Measurements from ENCODE around the gene GXYLT2.

GXYLT2 gene

GRCh38 chr3:72887705-72888545, at the start of gene GXYLT2:
Gene GXYLT2, plus strand, starts transcription at chr3:72888046. Its CDS starts 188 bp downstream, at chr3:72888234.
- no peak for DNase-seq

GRCh38 chr3:72839057-72839456, 48.8 kb upstream of the GXYLT2 start:
- DNase-seq = no peak

GRCh38 chr3:72844436-72844993, 43.3 kb upstream of the GXYLT2 start:
- DNase-seq = no peak

- no peak for DNase-seq
These were observed 41.7 kb upstream of the GXYLT2 start for GRCh38 chr3:72846166-72846565.

GRCh38 chr3:72847282-72847681, 40.6 kb upstream of the GXYLT2 start:
- DNase-seq = no peak

- DNase-seq = peak; percentile 70
These were observed 39.8 kb upstream of the GXYLT2 start, which contains the start of gene SHQ1 for GRCh38 chr3:72847751-72848702. Gene SHQ1, minus strand, starts transcription at chr3:72848445. Its CDS starts 105 bp downstream, at chr3:72848340.

GRCh38 chr3:72848703-72849081, 39.2 kb upstream of the GXYLT2 start:
- DNase-seq = no peak

- no peak for DNase-seq
These were observed 32.8 kb upstream of the GXYLT2 start for GRCh38 chr3:72855001-72855400.

- DNase-seq = no peak
These were observed 27.8 kb upstream of the GXYLT2 start for GRCh38 chr3:72860053-72860452.

GRCh38 chr3:72860846-72861245, 27.0 kb upstream of the GXYLT2 start:
- no peak for DNase-seq

- no peak for DNase-seq
These were observed 25.3 kb upstream of the GXYLT2 start for GRCh38 chr3:72862314-72863090.

GRCh38 chr3:72872183-72872582, 15.7 kb upstream of the GXYLT2 start:
- DNase-seq = no peak

- no peak for DNase-seq
These were observed 522 bp upstream of the GXYLT2 start for GRCh38 chr3:72887343-72887704.

GRCh38 chr3:72888546-72889309, 882 bp downstream of the GXYLT2 start:
- DNase-seq = no peak

GRCh38 chr3:72889310-72890165, 1.7 kb downstream of the GXYLT2 start:
- DNase-seq = no peak

GRCh38 chr3:72890166-72890925, 2.5 kb downstream of the GXYLT2 start:
- no peak for DNase-seq

- no peak for DNase-seq
These were observed 3.4 kb downstream of the GXYLT2 start for GRCh38 chr3:72891053-72891855.

GRCh38 chr3:72892081-72892775, 4.4 kb downstream of the GXYLT2 start:
- DNase-seq = no peak

Data from DMS79 (cell line).